NT2/D1 (cell line): ENCODE data around the gene TRIM75.

Experiments used
- SUZ12 ChIP-seq: IDR thresholded peaks from 2 replicates; pipeline ENCODE4 v1.6.1; 2011; ENCODE audit not compliant: insufficient read length, insufficient read depth; ENCODE audit errors: extremely low read depth
- ZNF274 ChIP-seq: IDR thresholded peaks from 2 replicates; pipeline ENCODE4 v1.6.1; 2011; ENCODE audit warnings: mild to moderate bottlenecking, low read depth, low read length

GRCh38 chr4:165011403-165011802 lies 42.3 kb upstream of the TRIM75 start:
- TF ChIP-seq SUZ12 (no peak), ZNF274 (no peak)
